K562 (cell line): ENCODE results near the gene GAB1. TPM values are rescaled to one million over a fixed set of nuclear protein-coding genes. Genes with fewer than 3 reads are reported as not detected.

Source experiments
- CXXC5 ChIP-seq: fragments of 250-450 bp; sonication (Bioruptor Pico); IDR thresholded peaks from 2 replicates; pipeline ENCODE4 v1.8.0; 2022; ENCODE audit warnings: inconsistent platforms, mild to moderate bottlenecking, moderate library complexity
- ETV6 ChIP-seq, 3 experiments: fragments of 150-350 bp in 1 of 3; sonication (generic) in 1 of 3; formaldehyde crosslinking in 1 of 3; IDR thresholded peaks; 2 replicates each; pipeline versions ENCODE4 v1.6.1 to v1.8.0; 2014 to 2022; ENCODE audit warnings: borderline replicate concordance in 2 of 3, low read depth in 2 of 3, antibody characterized with exemption in 1 of 3, low read length in 1 of 3, mild to moderate bottlenecking in 1 of 3, missing genetic modification reagents in 1 of 3
- MTA1 ChIP-seq: fragments of 450-650 bp; IDR thresholded peaks from 2 replicates; pipeline ENCODE4 v1.6.1; 2017; ENCODE audit warnings: borderline replicate concordance
- TCF7 ChIP-seq: sonication (generic); IDR thresholded peaks from 2 replicates; pipeline ENCODE4 v1.6.1; 2016; ENCODE audit warnings: antibody characterized with exemption, borderline replicate concordance
- U2AF2 ChIP-seq: fragments of 200-400 bp; formaldehyde crosslinking; optimal IDR thresholded peaks from 2 replicates; pipeline ENCODE3; 2017; ENCODE audit warnings: low read depth, mild to moderate bottlenecking, low read length
- XRCC4 ChIP-seq: IDR thresholded peaks from one replicate; pipeline ENCODE4 v1.6.1; 2011; ENCODE audit not compliant: insufficient read depth, insufficient read length; ENCODE audit errors: extremely low read depth
- polyA plus RNA-seq, 8 experiments: library from polyadenylated mRNA; depleted of rRNA in 4 of 8; stranded (reverse) in 5 of 8; unstranded in 3 of 8; fragments of >200 nt; fragmentation: Nextera tagmentation in 2 of 8; fragmentation: Illumina TruSeq in 1 of 8; extraction: Ambion mirVana in 2 of 8; extraction: Trizol in 1 of 8; gene quantifications; 2 replicates each; pipeline versions ENCODE4 v1.2.1 to v1.2.3, GENCODE V29; 2011 to 2014; ENCODE audit warnings: inconsistent platforms in 1 of 8, missing spikeins in 1 of 8
- total RNA-seq, 7 experiments: library from RNA; depleted of rRNA in 6 of 7; stranded (reverse); fragments of >200 nt in 6 of 7; fragmentation: Illumina TruSeq in 2 of 7; extraction: Trizol in 2 of 7; gene quantifications; 2 replicates each; pipeline versions ENCODE4 v1.2.1 to v1.2.3, GENCODE V29; 2011 to 2021; ENCODE audit warnings: low replicate concordance in 1 of 7
- TF ChIP-seq, protein P1 (sequence below): fragments of 450-650 bp; IDR thresholded peaks from 2 replicates; pipeline ENCODE4 v1.6.1; 2016; ENCODE audit warnings: mild to moderate bottlenecking, moderate library complexity
- TF ChIP-seq, protein P2 (sequence below): fragments of 450-650 bp; IDR thresholded peaks from 2 replicates; pipeline ENCODE4 v1.6.1; 2017; ENCODE audit warnings: antibody characterized with exemption, mild to moderate bottlenecking

Gene GAB1
- total and polyA plus RNA-seq, 9 of the 15 experiments (the other 6 are each of a cell fraction or from before 2014, with no cell fraction given): 1.3 to 14.6 (median 7.5) TPM

DNA sequence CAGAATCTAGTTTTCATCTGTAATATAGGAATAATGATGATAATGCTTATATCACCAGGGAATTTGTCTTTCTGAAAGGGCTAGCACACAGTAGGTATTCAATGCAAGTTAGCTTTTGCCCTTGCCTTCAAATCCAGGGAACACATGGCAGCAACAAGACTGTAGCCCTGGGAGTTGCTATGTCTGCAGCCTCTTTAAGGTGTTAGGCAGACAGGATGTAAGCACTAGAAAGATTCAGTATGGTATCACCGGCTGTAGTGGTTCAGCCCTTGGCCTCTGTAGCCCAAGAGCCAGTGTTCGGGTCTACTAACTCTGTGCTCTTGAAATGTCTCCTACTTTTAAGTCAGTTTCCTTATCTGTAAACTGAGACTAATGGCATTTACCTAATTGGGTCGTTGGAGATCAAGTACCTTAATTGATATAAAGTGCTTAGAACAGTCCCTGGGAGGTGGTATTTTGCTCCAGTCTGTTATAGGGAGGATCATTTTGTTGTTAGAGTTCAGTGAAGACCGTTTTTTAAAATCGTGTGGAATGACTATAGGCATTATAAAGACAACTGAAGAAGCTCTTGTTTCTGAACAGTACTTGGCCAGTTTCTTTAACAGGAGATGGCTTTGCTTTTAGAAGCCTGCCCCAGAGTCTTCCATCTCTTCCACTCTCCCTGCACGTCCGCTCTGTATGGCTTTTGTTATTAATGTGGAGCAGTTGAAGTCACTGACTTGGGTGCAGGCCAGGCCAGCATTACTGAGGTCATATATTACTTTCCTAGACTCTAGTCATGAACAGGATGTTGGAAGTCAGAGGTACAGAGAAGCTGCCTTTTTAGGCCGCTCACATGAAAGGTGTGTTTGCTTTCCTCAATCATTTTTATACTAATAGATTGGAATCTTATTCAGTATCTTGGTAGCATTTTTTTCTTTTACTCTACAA, 44.8 kb downstream of the GAB1 start (continued):
- TF ChIP-seq, protein P1, sequence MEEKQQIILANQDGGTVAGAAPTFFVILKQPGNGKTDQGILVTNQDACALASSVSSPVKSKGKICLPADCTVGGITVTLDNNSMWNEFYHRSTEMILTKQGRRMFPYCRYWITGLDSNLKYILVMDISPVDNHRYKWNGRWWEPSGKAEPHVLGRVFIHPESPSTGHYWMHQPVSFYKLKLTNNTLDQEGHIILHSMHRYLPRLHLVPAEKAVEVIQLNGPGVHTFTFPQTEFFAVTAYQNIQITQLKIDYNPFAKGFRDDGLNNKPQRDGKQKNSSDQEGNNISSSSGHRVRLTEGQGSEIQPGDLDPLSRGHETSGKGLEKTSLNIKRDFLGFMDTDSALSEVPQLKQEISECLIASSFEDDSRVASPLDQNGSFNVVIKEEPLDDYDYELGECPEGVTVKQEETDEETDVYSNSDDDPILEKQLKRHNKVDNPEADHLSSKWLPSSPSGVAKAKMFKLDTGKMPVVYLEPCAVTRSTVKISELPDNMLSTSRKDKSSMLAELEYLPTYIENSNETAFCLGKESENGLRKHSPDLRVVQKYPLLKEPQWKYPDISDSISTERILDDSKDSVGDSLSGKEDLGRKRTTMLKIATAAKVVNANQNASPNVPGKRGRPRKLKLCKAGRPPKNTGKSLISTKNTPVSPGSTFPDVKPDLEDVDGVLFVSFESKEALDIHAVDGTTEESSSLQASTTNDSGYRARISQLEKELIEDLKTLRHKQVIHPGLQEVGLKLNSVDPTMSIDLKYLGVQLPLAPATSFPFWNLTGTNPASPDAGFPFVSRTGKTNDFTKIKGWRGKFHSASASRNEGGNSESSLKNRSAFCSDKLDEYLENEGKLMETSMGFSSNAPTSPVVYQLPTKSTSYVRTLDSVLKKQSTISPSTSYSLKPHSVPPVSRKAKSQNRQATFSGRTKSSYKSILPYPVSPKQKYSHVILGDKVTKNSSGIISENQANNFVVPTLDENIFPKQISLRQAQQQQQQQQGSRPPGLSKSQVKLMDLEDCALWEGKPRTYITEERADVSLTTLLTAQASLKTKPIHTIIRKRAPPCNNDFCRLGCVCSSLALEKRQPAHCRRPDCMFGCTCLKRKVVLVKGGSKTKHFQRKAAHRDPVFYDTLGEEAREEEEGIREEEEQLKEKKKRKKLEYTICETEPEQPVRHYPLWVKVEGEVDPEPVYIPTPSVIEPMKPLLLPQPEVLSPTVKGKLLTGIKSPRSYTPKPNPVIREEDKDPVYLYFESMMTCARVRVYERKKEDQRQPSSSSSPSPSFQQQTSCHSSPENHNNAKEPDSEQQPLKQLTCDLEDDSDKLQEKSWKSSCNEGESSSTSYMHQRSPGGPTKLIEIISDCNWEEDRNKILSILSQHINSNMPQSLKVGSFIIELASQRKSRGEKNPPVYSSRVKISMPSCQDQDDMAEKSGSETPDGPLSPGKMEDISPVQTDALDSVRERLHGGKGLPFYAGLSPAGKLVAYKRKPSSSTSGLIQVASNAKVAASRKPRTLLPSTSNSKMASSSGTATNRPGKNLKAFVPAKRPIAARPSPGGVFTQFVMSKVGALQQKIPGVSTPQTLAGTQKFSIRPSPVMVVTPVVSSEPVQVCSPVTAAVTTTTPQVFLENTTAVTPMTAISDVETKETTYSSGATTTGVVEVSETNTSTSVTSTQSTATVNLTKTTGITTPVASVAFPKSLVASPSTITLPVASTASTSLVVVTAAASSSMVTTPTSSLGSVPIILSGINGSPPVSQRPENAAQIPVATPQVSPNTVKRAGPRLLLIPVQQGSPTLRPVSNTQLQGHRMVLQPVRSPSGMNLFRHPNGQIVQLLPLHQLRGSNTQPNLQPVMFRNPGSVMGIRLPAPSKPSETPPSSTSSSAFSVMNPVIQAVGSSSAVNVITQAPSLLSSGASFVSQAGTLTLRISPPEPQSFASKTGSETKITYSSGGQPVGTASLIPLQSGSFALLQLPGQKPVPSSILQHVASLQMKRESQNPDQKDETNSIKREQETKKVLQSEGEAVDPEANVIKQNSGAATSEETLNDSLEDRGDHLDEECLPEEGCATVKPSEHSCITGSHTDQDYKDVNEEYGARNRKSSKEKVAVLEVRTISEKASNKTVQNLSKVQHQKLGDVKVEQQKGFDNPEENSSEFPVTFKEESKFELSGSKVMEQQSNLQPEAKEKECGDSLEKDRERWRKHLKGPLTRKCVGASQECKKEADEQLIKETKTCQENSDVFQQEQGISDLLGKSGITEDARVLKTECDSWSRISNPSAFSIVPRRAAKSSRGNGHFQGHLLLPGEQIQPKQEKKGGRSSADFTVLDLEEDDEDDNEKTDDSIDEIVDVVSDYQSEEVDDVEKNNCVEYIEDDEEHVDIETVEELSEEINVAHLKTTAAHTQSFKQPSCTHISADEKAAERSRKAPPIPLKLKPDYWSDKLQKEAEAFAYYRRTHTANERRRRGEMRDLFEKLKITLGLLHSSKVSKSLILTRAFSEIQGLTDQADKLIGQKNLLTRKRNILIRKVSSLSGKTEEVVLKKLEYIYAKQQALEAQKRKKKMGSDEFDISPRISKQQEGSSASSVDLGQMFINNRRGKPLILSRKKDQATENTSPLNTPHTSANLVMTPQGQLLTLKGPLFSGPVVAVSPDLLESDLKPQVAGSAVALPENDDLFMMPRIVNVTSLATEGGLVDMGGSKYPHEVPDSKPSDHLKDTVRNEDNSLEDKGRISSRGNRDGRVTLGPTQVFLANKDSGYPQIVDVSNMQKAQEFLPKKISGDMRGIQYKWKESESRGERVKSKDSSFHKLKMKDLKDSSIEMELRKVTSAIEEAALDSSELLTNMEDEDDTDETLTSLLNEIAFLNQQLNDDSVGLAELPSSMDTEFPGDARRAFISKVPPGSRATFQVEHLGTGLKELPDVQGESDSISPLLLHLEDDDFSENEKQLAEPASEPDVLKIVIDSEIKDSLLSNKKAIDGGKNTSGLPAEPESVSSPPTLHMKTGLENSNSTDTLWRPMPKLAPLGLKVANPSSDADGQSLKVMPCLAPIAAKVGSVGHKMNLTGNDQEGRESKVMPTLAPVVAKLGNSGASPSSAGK: peak; percentile 26; the same call in 1 of the 2 replicates
- TF ChIP-seq U2AF2 (no peak), XRCC4 (no peak), TCF7 (no peak), ETV6 (IDR thresholded peaks at IDR 0.05; ENCODE audit: borderline replicate concordance in 1 of 2, low read depth in 2 of 2, low read length in 1 of 2) (no peak), ETV6 (CRISPR knock-in tag; IDR thresholded peaks at IDR 0.05; ENCODE audit: borderline replicate concordance) (no peak), CXXC5 (CRISPR knock-in tag) (no peak), MTA1 (no peak)
- TF ChIP-seq, protein P2, sequence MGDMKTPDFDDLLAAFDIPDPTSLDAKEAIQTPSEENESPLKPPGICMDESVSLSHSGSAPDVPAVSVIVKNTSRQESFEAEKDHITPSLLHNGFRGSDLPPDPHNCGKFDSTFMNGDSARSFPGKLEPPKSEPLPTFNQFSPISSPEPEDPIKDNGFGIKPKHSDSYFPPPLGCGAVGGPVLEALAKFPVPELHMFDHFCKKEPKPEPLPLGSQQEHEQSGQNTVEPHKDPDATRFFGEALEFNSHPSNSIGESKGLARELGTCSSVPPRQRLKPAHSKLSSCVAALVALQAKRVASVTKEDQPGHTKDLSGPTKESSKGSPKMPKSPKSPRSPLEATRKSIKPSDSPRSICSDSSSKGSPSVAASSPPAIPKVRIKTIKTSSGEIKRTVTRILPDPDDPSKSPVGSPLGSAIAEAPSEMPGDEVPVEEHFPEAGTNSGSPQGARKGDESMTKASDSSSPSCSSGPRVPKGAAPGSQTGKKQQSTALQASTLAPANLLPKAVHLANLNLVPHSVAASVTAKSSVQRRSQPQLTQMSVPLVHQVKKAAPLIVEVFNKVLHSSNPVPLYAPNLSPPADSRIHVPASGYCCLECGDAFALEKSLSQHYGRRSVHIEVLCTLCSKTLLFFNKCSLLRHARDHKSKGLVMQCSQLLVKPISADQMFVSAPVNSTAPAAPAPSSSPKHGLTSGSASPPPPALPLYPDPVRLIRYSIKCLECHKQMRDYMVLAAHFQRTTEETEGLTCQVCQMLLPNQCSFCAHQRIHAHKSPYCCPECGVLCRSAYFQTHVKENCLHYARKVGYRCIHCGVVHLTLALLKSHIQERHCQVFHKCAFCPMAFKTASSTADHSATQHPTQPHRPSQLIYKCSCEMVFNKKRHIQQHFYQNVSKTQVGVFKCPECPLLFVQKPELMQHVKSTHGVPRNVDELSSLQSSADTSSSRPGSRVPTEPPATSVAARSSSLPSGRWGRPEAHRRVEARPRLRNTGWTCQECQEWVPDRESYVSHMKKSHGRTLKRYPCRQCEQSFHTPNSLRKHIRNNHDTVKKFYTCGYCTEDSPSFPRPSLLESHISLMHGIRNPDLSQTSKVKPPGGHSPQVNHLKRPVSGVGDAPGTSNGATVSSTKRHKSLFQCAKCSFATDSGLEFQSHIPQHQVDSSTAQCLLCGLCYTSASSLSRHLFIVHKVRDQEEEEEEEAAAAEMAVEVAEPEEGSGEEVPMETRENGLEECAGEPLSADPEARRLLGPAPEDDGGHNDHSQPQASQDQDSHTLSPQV: 0 out of 2 replicates have a peak, but pooled peaks have one; percentile 60
